Measurements from ENCODE around the gene FRS3. TPM values are rescaled to one million over a fixed set of nuclear protein-coding genes. Genes with fewer than 3 reads are reported as not detected.

The FRS3 gene
- polyA plus RNA-seq, 4 donors: 1.1 to 4.2 (median 4.1) TPM

DNA sequence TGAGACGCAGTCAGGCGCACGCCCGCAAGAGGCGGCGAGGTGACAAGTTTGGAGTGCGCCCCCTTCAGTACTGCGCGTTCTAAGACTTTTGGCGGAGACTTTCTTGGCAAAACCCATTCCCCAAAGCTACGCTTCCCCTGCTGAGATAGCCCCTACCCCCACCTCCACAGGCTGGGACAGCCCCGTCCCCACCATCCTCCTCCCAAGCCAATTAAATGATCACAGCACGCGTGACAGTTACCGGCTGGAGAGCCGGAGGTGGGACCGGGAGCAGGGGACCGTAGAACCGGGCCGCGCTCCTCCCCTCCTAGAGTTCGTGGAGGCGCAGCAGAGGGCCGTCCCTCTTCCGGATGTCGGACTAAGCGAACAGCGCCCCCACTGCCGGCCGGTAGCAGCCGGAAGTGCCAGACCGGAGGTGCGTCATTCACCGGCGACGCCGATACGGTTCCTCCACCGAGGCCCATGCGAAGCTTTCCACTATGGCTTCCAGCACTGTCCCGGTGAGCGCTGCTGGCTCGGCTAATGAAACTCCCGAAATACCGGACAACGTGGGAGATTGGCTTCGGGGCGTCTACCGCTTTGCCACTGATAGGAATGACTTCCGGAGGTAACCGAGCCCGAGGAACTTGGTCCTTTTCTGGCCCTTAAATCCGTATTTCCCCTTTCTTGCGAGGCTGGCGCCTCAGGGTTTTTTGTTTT is 7.7 kb upstream of the FRS3 start, which contains the start of gene TOMM6:
TSS of gene TOMM6 (plus strand) at position 476 of the 699 bp plus-strand sequence. CDS start at position 480, 4 bp downstream.
- H3K4me3 ChIP-seq (ENCODE audit: low read depth in 1 of 3, low read length in 3 of 3): peak within 1 kb of the TSS; percentile 59 to 89 (median 75)
- DNase-seq (peak; percentile 93 to 98), FAIRE-seq (no peak)
- no peaks in the 10 kb centered on the region for H3K9me3 ChIP-seq (ENCODE audit: control insufficient read depth in 2 of 2, insufficient read depth in 1 of 2, low read depth in 1 of 2, low read length in 1 of 2)
- WGBS, 3 donors: 0 to 1% (median 0%) methylated on average over 53 to 55 of the region's 55 CpGs
- H3K27me3 ChIP-seq (ENCODE audit: control insufficient read depth in 3 of 3, insufficient read depth in 3 of 3, low read length in 3 of 3): no peaks in the 10 kb centered on the region
- peak within 1 kb of the TSS; percentile 84 to 97 (median 95) for H3K27ac ChIP-seq (ENCODE audit: low read depth in 1 of 3, low read length in 2 of 3)
- peaks cover 0 to 19% (median 3%) of the 10 kb centered on the region in 3 donors for H3K4me1 ChIP-seq (ENCODE audit: control insufficient read depth in 3 of 3, insufficient read depth in 2 of 3, low read depth in 1 of 3, low read length in 2 of 3)
- peaks cover 0 to 17% (median 0%) of the 10 kb centered on the region in 3 donors for H3K36me3 ChIP-seq (ENCODE audit: control insufficient read depth in 3 of 3, insufficient read depth in 2 of 3, low read depth in 1 of 3, low read length in 3 of 3)

GRCh38 chr6:41786451-41787218 is 6.9 kb upstream of the FRS3 start:
- Histone ChIP-seq H3K4me1 (ENCODE audit: control insufficient read depth in 3 of 3, insufficient read depth in 2 of 3, low read depth in 1 of 3, low read length in 2 of 3) (peaks cover 0 to 19% (median 3%) of the 10 kb centered on the region in 3 donors), H3K9me3 (ENCODE audit: control insufficient read depth in 2 of 2, insufficient read depth in 1 of 2, low read depth in 1 of 2, low read length in 1 of 2) (no peaks in the 10 kb centered on the region), H3K4me3 (ENCODE audit: low read depth in 1 of 3, low read length in 3 of 3) (peak overlapping the region; percentile 59 to 89 (median 75)), H3K27ac (ENCODE audit: low read depth in 1 of 3, low read length in 2 of 3) (peak overlapping the region; percentile 84 to 97 (median 95)), H3K27me3 (ENCODE audit: control insufficient read depth in 3 of 3, insufficient read depth in 3 of 3, low read length in 3 of 3) (no peaks in the 10 kb centered on the region), H3K36me3 (ENCODE audit: control insufficient read depth in 3 of 3, insufficient read depth in 2 of 3, low read depth in 1 of 3, low read length in 3 of 3) (peaks cover 0 to 14% (median 0%) of the 10 kb centered on the region in 3 donors)
- DNase-seq: peak; percentile 88 to 95
- no peak for FAIRE-seq
- 0 to 1% (median 1%) methylated on average over 37 to 58 of the region's 58 CpGs for WGBS, 3 donors

GRCh38 chr6:41785689-41786450 is 6.2 kb upstream of the FRS3 start:
- peaks cover 0 to 25% (median 3%) of the 10 kb centered on the region in 3 donors for H3K4me1 ChIP-seq (ENCODE audit: control insufficient read depth in 3 of 3, insufficient read depth in 2 of 3, low read depth in 1 of 3, low read length in 2 of 3)
- H3K36me3 ChIP-seq (ENCODE audit: control insufficient read depth in 3 of 3, insufficient read depth in 2 of 3, low read depth in 1 of 3, low read length in 3 of 3): peaks cover 0 to 14% (median 0%) of the 10 kb centered on the region in 3 donors
- FAIRE-seq (no peak), DNase-seq (no peak)
- H3K27me3 ChIP-seq (ENCODE audit: control insufficient read depth in 3 of 3, insufficient read depth in 3 of 3, low read length in 3 of 3): no peaks in the 10 kb centered on the region
- 21 to 34% (median 24%) methylated on average over 21 to 29 of the region's 29 CpGs for WGBS, 3 donors
- peak overlapping the region in 1 of 3 donors; percentile 65 for H3K27ac ChIP-seq (ENCODE audit: low read depth in 1 of 3, low read length in 2 of 3)
- no peaks in the 10 kb centered on the region for H3K9me3 ChIP-seq (ENCODE audit: control insufficient read depth in 2 of 2, insufficient read depth in 1 of 2, low read depth in 1 of 2, low read length in 1 of 2)
- H3K4me3 ChIP-seq (ENCODE audit: low read depth in 1 of 3, low read length in 3 of 3): peak overlapping the region in 2 of 3 donors; percentile 34 to 75

DNA sequence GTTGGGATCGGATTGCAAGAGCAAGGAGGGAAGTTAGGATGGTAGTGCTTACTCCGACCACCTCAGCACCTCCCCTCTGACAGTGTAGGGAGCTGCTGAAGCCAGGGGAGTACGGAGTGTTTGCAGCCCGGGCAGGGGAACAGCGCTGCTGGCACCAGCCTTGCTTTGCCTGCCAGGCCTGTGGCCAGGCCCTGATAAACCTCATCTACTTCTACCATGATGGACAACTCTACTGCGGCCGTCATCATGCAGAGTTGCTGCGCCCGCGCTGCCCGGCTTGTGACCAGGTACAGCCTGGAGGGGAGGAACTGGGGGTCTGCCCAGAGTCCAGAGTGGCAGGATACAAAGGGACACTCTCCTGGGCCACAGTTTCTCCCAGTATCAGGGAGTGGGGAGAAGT is 5.6 kb upstream of the FRS3 start:
- Histone ChIP-seq H3K36me3 (ENCODE audit: control insufficient read depth in 3 of 3, insufficient read depth in 2 of 3, low read depth in 1 of 3, low read length in 3 of 3) (peaks cover 0 to 14% (median 0%) of the 10 kb centered on the region in 3 donors), H3K4me3 (ENCODE audit: low read depth in 1 of 3, low read length in 3 of 3) (peak overlapping the region in 1 of 3 donors; percentile 7), H3K9me3 (ENCODE audit: control insufficient read depth in 2 of 2, insufficient read depth in 1 of 2, low read depth in 1 of 2, low read length in 1 of 2) (no peaks in the 10 kb centered on the region), H3K4me1 (ENCODE audit: control insufficient read depth in 3 of 3, insufficient read depth in 2 of 3, low read depth in 1 of 3, low read length in 2 of 3) (peaks cover 0 to 25% (median 3%) of the 10 kb centered on the region in 3 donors), H3K27ac (ENCODE audit: low read depth in 1 of 3, low read length in 2 of 3) (peak overlapping the region in 1 of 3 donors; percentile 65), H3K27me3 (ENCODE audit: control insufficient read depth in 3 of 3, insufficient read depth in 3 of 3, low read length in 3 of 3) (no peaks in the 10 kb centered on the region)
- 85 to 95% (median 90%) methylated on average over 11 of the region's 11 CpGs for WGBS, 3 donors
- DNase-seq (no peak), FAIRE-seq (no peak)

GRCh38 chr6:41784581-41785171 is 5.0 kb upstream of the FRS3 start:
- Histone ChIP-seq H3K27me3 (ENCODE audit: control insufficient read depth in 3 of 3, insufficient read depth in 3 of 3, low read length in 3 of 3) (no peaks in the 10 kb centered on the region), H3K27ac (ENCODE audit: low read depth in 1 of 3, low read length in 2 of 3) (peak overlapping the region in 1 of 3 donors; percentile 65), H3K4me1 (ENCODE audit: control insufficient read depth in 3 of 3, insufficient read depth in 2 of 3, low read depth in 1 of 3, low read length in 2 of 3) (peaks cover 0 to 25% (median 3%) of the 10 kb centered on the region in 3 donors), H3K4me3 (ENCODE audit: low read depth in 1 of 3, low read length in 3 of 3) (peak overlapping the region in 1 of 3 donors; percentile 7), H3K36me3 (ENCODE audit: control insufficient read depth in 3 of 3, insufficient read depth in 2 of 3, low read depth in 1 of 3, low read length in 3 of 3) (peaks cover 0 to 14% (median 0%) of the 10 kb centered on the region in 3 donors), H3K9me3 (ENCODE audit: control insufficient read depth in 2 of 2, insufficient read depth in 1 of 2, low read depth in 1 of 2, low read length in 1 of 2) (no peaks in the 10 kb centered on the region)
- DNase-seq (peak in 1 of 2 donors; percentile 22), FAIRE-seq (no peak)
- WGBS, 3 donors: 58 to 82% (median 74%) methylated on average over 5 of the region's 5 CpGs

DNA sequence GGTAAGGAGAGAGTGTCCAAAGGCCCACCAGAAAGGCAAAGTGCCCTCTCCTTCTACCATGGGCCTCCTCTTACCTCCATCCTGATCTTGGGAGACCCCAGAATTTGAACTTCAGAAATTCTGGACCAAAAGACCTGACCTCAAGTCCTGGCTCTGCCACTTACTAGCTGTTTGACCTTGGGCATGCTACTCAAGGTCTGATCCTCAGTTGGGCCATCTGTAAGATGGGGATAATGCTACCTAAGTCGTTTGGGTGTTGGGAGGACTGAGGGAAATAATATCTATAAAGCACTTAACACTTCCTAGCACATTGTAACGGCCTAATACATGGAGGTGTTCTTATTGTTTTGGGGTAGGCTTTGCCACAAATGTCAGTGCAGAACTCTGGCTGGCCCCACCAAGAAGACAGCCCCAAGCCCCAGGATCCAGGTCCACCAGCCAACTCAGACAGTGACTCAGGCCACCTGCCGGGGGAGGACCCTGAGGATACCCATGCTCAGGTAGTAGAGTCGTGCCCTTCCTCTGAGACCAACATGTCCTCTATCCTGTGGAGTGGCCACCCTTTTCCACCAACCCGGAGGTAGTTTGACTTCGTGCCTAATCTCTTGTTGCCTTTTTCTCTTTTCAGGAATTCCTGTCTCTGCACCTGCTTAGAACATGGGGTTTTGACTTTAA is 3.5 kb upstream of the FRS3 start:
- H3K27ac ChIP-seq (ENCODE audit: low read depth in 1 of 3, low read length in 2 of 3): no peak overlapping the region
- H3K9me3 ChIP-seq (ENCODE audit: control insufficient read depth in 2 of 2, insufficient read depth in 1 of 2, low read depth in 1 of 2, low read length in 1 of 2): no peaks in the 10 kb centered on the region
- FAIRE-seq: no peak
- no peak for DNase-seq
- peaks cover 0 to 9% (median 0%) of the 10 kb centered on the region in 3 donors for H3K36me3 ChIP-seq (ENCODE audit: control insufficient read depth in 3 of 3, insufficient read depth in 2 of 3, low read depth in 1 of 3, low read length in 3 of 3)
- H3K4me1 ChIP-seq (ENCODE audit: control insufficient read depth in 3 of 3, insufficient read depth in 2 of 3, low read depth in 1 of 3, low read length in 2 of 3): peaks cover 0 to 32% (median 3%) of the 10 kb centered on the region in 3 donors
- no peaks in the 10 kb centered on the region for H3K27me3 ChIP-seq (ENCODE audit: control insufficient read depth in 3 of 3, insufficient read depth in 3 of 3, low read length in 3 of 3)
- H3K4me3 ChIP-seq (ENCODE audit: low read depth in 1 of 3, low read length in 3 of 3): no peak overlapping the region
- 76 to 82% (median 79%) methylated on average over 6 of the region's 6 CpGs for WGBS, 3 donors

- Histone ChIP-seq H3K27ac (ENCODE audit: low read depth in 1 of 3, low read length in 2 of 3) (peak overlapping the region in 1 of 3 donors; percentile 87), H3K9me3 (ENCODE audit: control insufficient read depth in 2 of 2, insufficient read depth in 1 of 2, low read depth in 1 of 2, low read length in 1 of 2) (no peaks in the 10 kb centered on the region), H3K4me3 (ENCODE audit: low read depth in 1 of 3, low read length in 3 of 3) (peak overlapping the region in 1 of 3 donors; percentile 78), H3K27me3 (ENCODE audit: control insufficient read depth in 3 of 3, insufficient read depth in 3 of 3, low read length in 3 of 3) (no peaks in the 10 kb centered on the region), H3K4me1 (ENCODE audit: control insufficient read depth in 3 of 3, insufficient read depth in 2 of 3, low read depth in 1 of 3, low read length in 2 of 3) (peaks cover 0 to 32% (median 3%) of the 10 kb centered on the region in 3 donors), H3K36me3 (ENCODE audit: control insufficient read depth in 3 of 3, insufficient read depth in 2 of 3, low read depth in 1 of 3, low read length in 3 of 3) (peaks cover 0 to 17% (median 0%) of the 10 kb centered on the region in 3 donors)
- DNase-seq (peak in 1 of 2 donors; percentile 18), FAIRE-seq (no peak)
- 3 to 23% (median 16%) methylated on average over 3 of the region's 3 CpGs for WGBS, 3 donors
Observed at GRCh38 chr6:41781366-41781730, 1.6 kb upstream of the FRS3 start.
